IMR-90 (cell line): ENCODE measurements around the gene DUSP16. TPM values are rescaled to one million over a fixed set of nuclear protein-coding genes. Genes with fewer than 3 reads are reported as not detected.

Source experiments
- ATAC-seq: fragments of 200-7000 bp; cut with Tn5 transposase; 2 replicates; pipeline ENCODE4 v1.9.1; 2020; ENCODE audit warnings: low read depth, mild to moderate bottlenecking, moderate library complexity
- BruUV-seq: library from RNA; stranded (reverse); fragments of 400-500 nt; replicated peaks from 2 replicates; lab custom pipeline; 2021; lab: Mats Ljungman, UMichigan
- CTCF ChIA-PET: fragments of 300-600 bp; formaldehyde crosslinking; extraction: SDS; loops from one replicate; lab custom pipeline; 2021; ENCODE audit warnings: antibody characterized with exemption; lab: Yijun Ruan, JAX
- POLR2A ChIA-PET: fragments of 300-600 bp; sonication (Branson Sonifier 250); formaldehyde crosslinking; loops from one replicate; lab custom pipeline; 2022; ENCODE audit warnings: antibody characterized with exemption; ENCODE audit not compliant: unreplicated experiment; lab: Charles Lee
- DNase-seq: peaks from one replicate; pipeline ENCODE4 v3.0.0; 2013
- H2AFZ ChIP-seq: replicated peaks from 2 replicates; pipeline ENCODE3; 2013; ENCODE audit warnings: low read length, mild to moderate bottlenecking; ENCODE audit not compliant: poor library complexity
- H2AK5ac ChIP-seq: 2 replicates; pipeline ENCODE4 v1.6.1; 2013; ENCODE audit warnings: low read depth, low read length, inconsistent platforms
- H2AK9ac ChIP-seq: replicated peaks from 2 replicates; pipeline ENCODE3; 2013; ENCODE audit warnings: mild to moderate bottlenecking, low read depth, low read length, moderate library complexity; ENCODE audit not compliant: poor library complexity
- H2BK120ac ChIP-seq: 2 replicates; pipeline ENCODE4 v1.6.1; 2013; ENCODE audit warnings: low read depth, low read length, inconsistent platforms
- H2BK15ac ChIP-seq: 3 replicates; pipeline ENCODE4 v1.6.1; 2013; ENCODE audit warnings: low read depth, low read length, inconsistent platforms
- H2BK20ac ChIP-seq: 2 replicates; pipeline ENCODE4 v1.6.1; 2013; ENCODE audit warnings: low read depth, mild to moderate bottlenecking, inconsistent platforms, low read length, moderate library complexity
- H2BK5ac ChIP-seq: 2 replicates; pipeline ENCODE4 v1.6.1; 2013; ENCODE audit warnings: mild to moderate bottlenecking, low read depth, low read length, inconsistent platforms; ENCODE audit not compliant: poor library complexity, severe bottlenecking
- H3K14ac ChIP-seq: replicated peaks from 2 replicates; pipeline ENCODE4 v1.6.1; 2013; ENCODE audit warnings: low read depth, low read length, inconsistent platforms
- H3K18ac ChIP-seq: 2 replicates; pipeline ENCODE4 v1.6.1; 2013; ENCODE audit warnings: low read depth, low read length, control low read depth
- H3K23ac ChIP-seq: 2 replicates; pipeline ENCODE4 v1.6.1; 2013; ENCODE audit warnings: low read depth, low read length, inconsistent platforms
- H3K27ac ChIP-seq: 2 replicates; pipeline ENCODE4 v1.5.1; 2013; ENCODE audit warnings: mild to moderate bottlenecking, control low read depth, low read length; ENCODE audit not compliant: insufficient read depth
- H3K27me3 ChIP-seq: 2 replicates; pipeline ENCODE4 v1.6.1; 2013; ENCODE audit warnings: low read length; ENCODE audit not compliant: control insufficient read depth, insufficient read depth
- H3K36me3 ChIP-seq: 2 replicates; pipeline ENCODE4 v1.6.1; 2013; ENCODE audit warnings: low read length, mixed read lengths; ENCODE audit not compliant: control insufficient read depth, insufficient read depth
- H3K4ac ChIP-seq: 2 replicates; pipeline ENCODE4 v1.6.1; 2013; ENCODE audit warnings: low read depth, low read length, inconsistent platforms
- H3K4me1 ChIP-seq: 2 replicates; pipeline ENCODE4 v1.6.1; 2013; ENCODE audit warnings: low read length, mixed read lengths; ENCODE audit not compliant: control insufficient read depth, insufficient read depth
- H3K4me2 ChIP-seq: 2 replicates; pipeline ENCODE4 v1.6.1; 2013; ENCODE audit warnings: low read depth, mild to moderate bottlenecking, control low read depth, low read length, moderate library complexity
- H3K4me3 ChIP-seq: 2 replicates; pipeline ENCODE4 v1.5.1; 2013; ENCODE audit warnings: low read depth, mild to moderate bottlenecking, control low read depth, low read length, moderate library complexity; ENCODE audit not compliant: insufficient read depth
- H3K56ac ChIP-seq: 2 replicates; pipeline ENCODE4 v1.6.1; 2013; ENCODE audit warnings: low read length, inconsistent platforms; ENCODE audit not compliant: insufficient read depth; ENCODE audit errors: extremely low read depth
- H3K79me1 ChIP-seq, 2 experiments: 2 replicates each; pipeline ENCODE4 v1.6.1; 2013; ENCODE audit warnings: low read length in 2 of 2, inconsistent platforms in 1 of 2, low read depth in 1 of 2
- H3K9ac ChIP-seq: 2 replicates; pipeline ENCODE4 v1.6.1; 2013; ENCODE audit warnings: low read depth, low read length, control low read depth
- H3K9me1 ChIP-seq: 2 replicates; pipeline ENCODE4 v1.6.1; 2013; ENCODE audit warnings: low read length, inconsistent platforms; ENCODE audit not compliant: insufficient read depth
- H3K9me3 ChIP-seq: 2 replicates; pipeline ENCODE4 v1.6.1; 2013; ENCODE audit warnings: low read length; ENCODE audit not compliant: control insufficient read depth, insufficient read depth
- H4K20me1 ChIP-seq: 2 replicates; pipeline ENCODE4 v1.6.1; 2013; ENCODE audit warnings: low read length, inconsistent platforms; ENCODE audit not compliant: insufficient read depth
- H4K5ac ChIP-seq: 2 replicates; pipeline ENCODE4 v1.6.1; 2013; ENCODE audit warnings: mild to moderate bottlenecking, low read depth, low read length, control low read depth
- H4K8ac ChIP-seq, 2 experiments: 2 replicates each; pipeline ENCODE4 v1.6.1; 2013; ENCODE audit warnings: low read depth in 2 of 2, low read length in 2 of 2, control low read depth in 1 of 2, inconsistent platforms in 1 of 2
- H4K91ac ChIP-seq: 2 replicates; pipeline ENCODE4 v1.6.1; 2013; ENCODE audit warnings: low read depth, low read length, inconsistent platforms; ENCODE audit not compliant: insufficient read depth
- BHLHE40 ChIP-seq: fragments of 150-350 bp; IDR thresholded peaks from 2 replicates; pipeline ENCODE4 v1.6.1; 2016; ENCODE audit warnings: mild to moderate bottlenecking, low read depth, low read length
- FOS ChIP-seq: fragments of 150-350 bp; IDR thresholded peaks from 2 replicates; pipeline ENCODE4 v1.6.1; 2016; ENCODE audit warnings: low read depth, low read length
- MAZ ChIP-seq: IDR thresholded peaks from 2 replicates; pipeline ENCODE4 v1.6.1; 2012; ENCODE audit warnings: low read depth, mild to moderate bottlenecking, low read length, improper control_type of control experiment, moderate library complexity, borderline replicate concordance
- MXI1 ChIP-seq: IDR thresholded peaks from 2 replicates; pipeline ENCODE4 v1.6.1; 2012; ENCODE audit warnings: low read depth, mild to moderate bottlenecking, low read length, moderate library complexity, borderline replicate concordance
- POLR2A ChIP-seq: IDR thresholded peaks from 2 replicates; pipeline ENCODE4 v1.6.1; 2012; ENCODE audit warnings: mild to moderate bottlenecking, low read depth, low read length
- RCOR1 ChIP-seq: IDR thresholded peaks from 2 replicates; pipeline ENCODE4 v1.6.1; 2012; ENCODE audit warnings: mild to moderate bottlenecking, low read length, improper control_type of control experiment; ENCODE audit not compliant: insufficient replicate concordance
- RFX5 ChIP-seq: IDR thresholded peaks from 2 replicates; pipeline ENCODE4 v1.8.0; 2012; ENCODE audit warnings: low read depth, mild to moderate bottlenecking, low read length, moderate library complexity
- WGBS, 2 experiments: methylation state at CpG; one replicate each; pipeline versions ENCODE4 v1.1.5 to v1.1.7; 2013; ENCODE audit warnings: missing lambda C conversion rate in 2 of 2; ENCODE audit not compliant: insufficient read length in 1 of 2; ENCODE audit errors: extremely low coverage in 2 of 2; 5-methylcytosine and 5-hydroxymethylcytosine counted together
- dilution Hi-C: fragments of 300-500 bp; cut with HindIII; formaldehyde crosslinking; loops from one replicate; pipeline ENCODE4 v1.14.3; 2018; ENCODE audit warnings: low sequenced_read_pairs; ENCODE audit not compliant: unreplicated experiment
- in situ Hi-C: fragments of 300-500 bp; cut with MboI; formaldehyde crosslinking; loops from 3 replicates; pipeline ENCODE4 v1.14.3; 2019; ENCODE audit warnings: low sequenced_read_pairs, inconsistent platforms, mixed read lengths
- intact Hi-C: fragments of 100-400 bp; cut with micrococcal nuclease; formaldehyde crosslinking; loops from 2 replicates; pipeline ENCODE4 v1.10.0; 2022
- polyA plus RNA-seq, 3 experiments: library from polyadenylated mRNA; depleted of rRNA; stranded (reverse); fragments of >200 nt; gene quantifications; 2 replicates each; pipeline ENCODE4 v1.2.3, GENCODE V29; 2012; ENCODE audit warnings: low replicate concordance in 1 of 3
- total RNA-seq: library from RNA; depleted of rRNA; stranded (reverse); fragments of >200 nt; gene quantifications from 2 replicates; pipeline ENCODE4 v1.2.3, GENCODE V29; 2012
- TF ChIP-seq, protein P1 (sequence below): conservative IDR thresholded peaks from 2 replicates; pipeline ENCODE4 v1.5.1; 2012; ENCODE audit warnings: mild to moderate bottlenecking, low read depth, low read length, improper control_type of control experiment
- TF ChIP-seq, protein P2 (sequence below): fragments of 150-350 bp; IDR thresholded peaks from 2 replicates; pipeline ENCODE4 v1.6.1; 2016; ENCODE audit warnings: low read depth, mild to moderate bottlenecking, low read length, moderate library complexity, borderline replicate concordance

DUSP16 gene
- total and polyA plus RNA-seq, 2 of the 4 experiments (the other 2 are of a cell fraction) = 4.7 to 10.0 TPM

- no peaks in the 10 kb centered on the region for H3K36me3 ChIP-seq
- H2AK9ac ChIP-seq = no peak overlapping the region
- no peak overlapping the region for H3K4me2 ChIP-seq
- no peak overlapping the region for H3K4me3 ChIP-seq
- no peak overlapping the region for H2BK20ac ChIP-seq
- no peak overlapping the region for H4K5ac ChIP-seq
- H2BK120ac ChIP-seq = no peak overlapping the region
- no peak overlapping the region for H2AK5ac ChIP-seq
- WGBS, 2 experiments = no CpG with 5 or more reads among the region's 3 CpGs
- H3K4me1 ChIP-seq = no peaks in the 10 kb centered on the region
- H2AFZ ChIP-seq = no peak overlapping the region
- H3K9me3 ChIP-seq = no peaks in the 10 kb centered on the region
- no peak overlapping the region for H2BK15ac ChIP-seq
- no peaks in the 10 kb centered on the region for H3K9me1 ChIP-seq
- no peak overlapping the region for H3K9ac ChIP-seq
- H3K79me1 ChIP-seq = no peaks in the 10 kb centered on the region
- H3K27ac ChIP-seq = no peak overlapping the region
- no peaks in the 10 kb centered on the region for H3K27me3 ChIP-seq
- TF ChIP-seq POLR2A = no peak
- no peak for TF ChIP-seq RFX5
- TF ChIP-seq, protein P1, sequence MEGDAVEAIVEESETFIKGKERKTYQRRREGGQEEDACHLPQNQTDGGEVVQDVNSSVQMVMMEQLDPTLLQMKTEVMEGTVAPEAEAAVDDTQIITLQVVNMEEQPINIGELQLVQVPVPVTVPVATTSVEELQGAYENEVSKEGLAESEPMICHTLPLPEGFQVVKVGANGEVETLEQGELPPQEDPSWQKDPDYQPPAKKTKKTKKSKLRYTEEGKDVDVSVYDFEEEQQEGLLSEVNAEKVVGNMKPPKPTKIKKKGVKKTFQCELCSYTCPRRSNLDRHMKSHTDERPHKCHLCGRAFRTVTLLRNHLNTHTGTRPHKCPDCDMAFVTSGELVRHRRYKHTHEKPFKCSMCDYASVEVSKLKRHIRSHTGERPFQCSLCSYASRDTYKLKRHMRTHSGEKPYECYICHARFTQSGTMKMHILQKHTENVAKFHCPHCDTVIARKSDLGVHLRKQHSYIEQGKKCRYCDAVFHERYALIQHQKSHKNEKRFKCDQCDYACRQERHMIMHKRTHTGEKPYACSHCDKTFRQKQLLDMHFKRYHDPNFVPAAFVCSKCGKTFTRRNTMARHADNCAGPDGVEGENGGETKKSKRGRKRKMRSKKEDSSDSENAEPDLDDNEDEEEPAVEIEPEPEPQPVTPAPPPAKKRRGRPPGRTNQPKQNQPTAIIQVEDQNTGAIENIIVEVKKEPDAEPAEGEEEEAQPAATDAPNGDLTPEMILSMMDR = no peak
- TF ChIP-seq, protein P2, sequence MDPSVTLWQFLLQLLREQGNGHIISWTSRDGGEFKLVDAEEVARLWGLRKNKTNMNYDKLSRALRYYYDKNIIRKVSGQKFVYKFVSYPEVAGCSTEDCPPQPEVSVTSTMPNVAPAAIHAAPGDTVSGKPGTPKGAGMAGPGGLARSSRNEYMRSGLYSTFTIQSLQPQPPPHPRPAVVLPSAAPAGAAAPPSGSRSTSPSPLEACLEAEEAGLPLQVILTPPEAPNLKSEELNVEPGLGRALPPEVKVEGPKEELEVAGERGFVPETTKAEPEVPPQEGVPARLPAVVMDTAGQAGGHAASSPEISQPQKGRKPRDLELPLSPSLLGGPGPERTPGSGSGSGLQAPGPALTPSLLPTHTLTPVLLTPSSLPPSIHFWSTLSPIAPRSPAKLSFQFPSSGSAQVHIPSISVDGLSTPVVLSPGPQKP = no peak
- no peak for TF ChIP-seq RCOR1
- no peak for TF ChIP-seq FOS
- no peak for TF ChIP-seq MAZ
- no peak for TF ChIP-seq MXI1
- TF ChIP-seq BHLHE40 = no peak
- ATAC-seq = no peak
- H4K20me1 ChIP-seq = no peaks in the 10 kb centered on the region
- H3K14ac ChIP-seq = no peak overlapping the region
- intact Hi-C loops = no loop called here
- ChIA-PET CTCF (no interaction called here), POLR2A (no interaction called here)
- in situ Hi-C loops = no loop called here
- no peak overlapping the region for H3K18ac ChIP-seq
- dilution Hi-C loops = no loop called here
- no peak for DNase-seq
- no peak overlapping the region for H4K91ac ChIP-seq
- no peak overlapping the region for H4K8ac ChIP-seq
- H3K4ac ChIP-seq = no peak overlapping the region
- no TSS peak for BruUV-seq
- H3K23ac ChIP-seq = no peak overlapping the region
- H2BK5ac ChIP-seq = no peak overlapping the region
- H3K56ac ChIP-seq = no peak overlapping the region
Measured at GRCh38 chr12:12577786-12578185, 15.1 kb upstream of the DUSP16 start.
